ENCODE measurements around the gene SP6.

GRCh38 chr17:47857551-47858455, 6.8 kb upstream of the SP6 start:
- TF ChIP-seq CTCF (IDR thresholded peaks at IDR 0.05) (no peak), POLR2AphosphoS5 (IDR thresholded peaks at IDR 0.05) (no peak), POLR2A (IDR thresholded peaks at IDR 0.05) (no peak)
